Astrocyte (in vitro differentiated cells and primary cell): Measurements from ENCODE around the gene ALPL.

Experiments
- EZH2 ChIP-seq: IDR thresholded peaks from 2 replicates; pipeline ENCODE4 v1.6.1; 2012; ENCODE audit warnings: mild to moderate bottlenecking, low read length, inconsistent platforms; ENCODE audit not compliant: insufficient read depth
- TF ChIP-seq, protein P1 (sequence below): IDR thresholded peaks from 2 replicates; pipeline ENCODE4 v1.5.1; 2011; ENCODE audit warnings: low read depth, mild to moderate bottlenecking, inconsistent platforms, low read length, moderate library complexity; ENCODE audit not compliant: insufficient read depth

DNA sequence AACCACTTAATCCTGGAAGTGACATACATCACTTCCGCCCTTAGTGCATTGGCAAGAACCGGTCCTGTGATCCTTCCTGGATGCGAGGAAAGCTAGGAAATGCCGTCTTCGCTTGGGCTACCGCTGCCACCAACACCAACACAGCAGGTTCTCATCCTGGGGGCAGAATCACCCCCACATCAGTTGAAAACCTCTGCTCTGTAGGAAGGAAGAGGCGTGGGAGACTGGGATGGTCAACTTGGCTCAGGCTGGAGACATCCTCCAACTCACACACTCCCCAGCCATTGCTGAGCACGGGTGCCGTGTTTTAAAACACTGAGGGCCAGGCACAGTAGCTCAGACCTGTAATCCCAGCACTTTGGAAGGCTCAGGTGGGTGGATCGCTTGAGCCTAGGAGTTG lies 74.9 kb downstream of the ALPL start:
- TF ChIP-seq, protein P1, sequence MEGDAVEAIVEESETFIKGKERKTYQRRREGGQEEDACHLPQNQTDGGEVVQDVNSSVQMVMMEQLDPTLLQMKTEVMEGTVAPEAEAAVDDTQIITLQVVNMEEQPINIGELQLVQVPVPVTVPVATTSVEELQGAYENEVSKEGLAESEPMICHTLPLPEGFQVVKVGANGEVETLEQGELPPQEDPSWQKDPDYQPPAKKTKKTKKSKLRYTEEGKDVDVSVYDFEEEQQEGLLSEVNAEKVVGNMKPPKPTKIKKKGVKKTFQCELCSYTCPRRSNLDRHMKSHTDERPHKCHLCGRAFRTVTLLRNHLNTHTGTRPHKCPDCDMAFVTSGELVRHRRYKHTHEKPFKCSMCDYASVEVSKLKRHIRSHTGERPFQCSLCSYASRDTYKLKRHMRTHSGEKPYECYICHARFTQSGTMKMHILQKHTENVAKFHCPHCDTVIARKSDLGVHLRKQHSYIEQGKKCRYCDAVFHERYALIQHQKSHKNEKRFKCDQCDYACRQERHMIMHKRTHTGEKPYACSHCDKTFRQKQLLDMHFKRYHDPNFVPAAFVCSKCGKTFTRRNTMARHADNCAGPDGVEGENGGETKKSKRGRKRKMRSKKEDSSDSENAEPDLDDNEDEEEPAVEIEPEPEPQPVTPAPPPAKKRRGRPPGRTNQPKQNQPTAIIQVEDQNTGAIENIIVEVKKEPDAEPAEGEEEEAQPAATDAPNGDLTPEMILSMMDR: no peak
- no peak for TF ChIP-seq EZH2
